OCI-LY7 (cell line): ENCODE measurements around the gene TYW1. TPM values are rescaled to one million over a fixed set of nuclear protein-coding genes. Genes with fewer than 3 reads are reported as not detected.

Source experiments
- microRNA-seq: library from miRNA; unstranded; fragments of <30 nt; microRNA quantifications from one replicate; pipeline ENCODE4 v1.2.0, GENCODE V29; 2022; ENCODE audit warnings: borderline replicate concordance
- small RNA-seq: library from RNA; depleted of rRNA; stranded (forward); fragments of <200 nt; gene quantifications from one replicate; pipeline ENCODE3, GENCODE V24; 2014
- total RNA-seq, 2 experiments: library from RNA; depleted of rRNA in 1 of 2; stranded (reverse); fragments of >200 nt in 1 of 2; shearing (Covaris generic) in 1 of 2; gene quantifications; 2 replicates each; pipeline ENCODE4 v1.2.3, GENCODE V29; 2014 to 2022

TYW1 gene
- total RNA-seq, 2 experiments from 2014 or later = 17.3 to 22.3 TPM

Small RNA genes lying within 50 kb of the gene (microRNA-seq; reads per million reads assigned to microRNA genes)
- gene MIR4650-1 = not detected

Small RNA genes lying within 50 kb of the gene (small RNA-seq; reads per million reads assigned to genes)
- gene AC073089.1 (not detected), gene MIR4650-1 (not detected), gene RN7SL43P (not detected)

Other genes starting within 250 kb of the TYW1 start
- gene TMEM248, start 75.6 kb upstream of the TYW1 start, total RNA-seq (2014; rRNA removed; shearing (Covaris generic)) = 66.4 and 76.5 TPM in 2 replicates
- 88.8 and 97.0 TPM in 2 replicates for gene TMEM248, start 75.6 kb upstream of the TYW1 start, total RNA-seq (2022)
- gene SBDS, start 1.2 kb upstream of the TYW1 start, total RNA-seq (2014; rRNA removed; shearing (Covaris generic)) = 43.2 and 45.6 TPM in 2 replicates
- gene SBDS, start 1.2 kb upstream of the TYW1 start, total RNA-seq (2022) = 100 and 124 TPM in 2 replicates